Measurements from ENCODE around the gene ARHGAP8. TPM values are rescaled to one million over a fixed set of nuclear protein-coding genes. Genes with fewer than 3 reads are reported as not detected.
A peak's percentile ranks its signal among the peaks of the same experiment; 100 is the strongest.

ARHGAP8 gene
- total and polyA plus RNA-seq, 2 experiments from 2014 or later = 62.8 to 64.9 TPM

DNA sequence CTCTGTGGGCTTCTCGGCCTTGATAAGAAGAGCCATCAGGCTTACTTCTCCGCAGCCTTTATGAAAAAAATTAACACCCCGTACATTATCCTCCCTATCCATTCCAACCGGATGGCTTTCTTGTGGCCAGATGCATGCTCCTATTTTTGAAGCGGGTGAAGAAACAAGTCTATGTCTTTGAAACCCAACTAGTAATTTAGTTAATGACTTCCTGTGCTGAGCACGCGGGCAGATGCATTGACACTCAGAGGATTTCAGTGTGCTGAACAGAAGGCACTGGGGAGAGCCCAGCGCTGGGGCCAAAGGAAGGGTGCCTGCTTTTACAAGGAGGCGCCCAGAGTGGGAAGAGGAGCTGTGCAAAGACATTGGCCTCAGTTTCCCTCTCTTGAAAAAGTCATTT lies 53.3 kb downstream of the ARHGAP8 start:
- Mint-ChIP-seq H3K36me3 (ENCODE audit: low read depth) (peaks cover 19% of the 10 kb centered on the region), H3K4me3 (no peak overlapping the region), H3K27me3 (ENCODE audit: insufficient read depth, low read depth, poor library complexity) (peaks cover 19% of the 10 kb centered on the region), H3K27ac (no peak overlapping the region), H3K4me1 (peaks cover 31% of the 10 kb centered on the region), H3K9me3 (no peaks in the 10 kb centered on the region; the same call in 2 of the 3 replicates)
- Histone ChIP-seq H3K36me3 (ENCODE audit: insufficient read depth) (no peaks in the 10 kb centered on the region), H3K4me2 (no peak overlapping the region), H3K27me3 (ENCODE audit: insufficient read depth) (no peaks in the 10 kb centered on the region), H3K27ac (ENCODE audit: low read depth) (no peak overlapping the region), H4K20me1 (replicated peaks; ENCODE audit: insufficient read depth) (peaks cover 7% of the 10 kb centered on the region), H3K79me2 (replicated peaks; ENCODE audit: insufficient read depth) (no peaks in the 10 kb centered on the region), H2AFZ (no peak overlapping the region), H3F3A (replicated peaks; ENCODE audit: low read depth) (peaks cover 3% of the 10 kb centered on the region), H3K4me3 (no peak overlapping the region), H3K9me2 (ENCODE audit: insufficient read depth) (no peaks in the 10 kb centered on the region), H3K4me1 (ENCODE audit: insufficient read depth) (peaks cover 14% of the 10 kb centered on the region)
- TF ChIP-seq CTCF (conservative IDR thresholded peaks at IDR 0.05; ENCODE audit: low read depth in 2 of 2) (no peak), NANOG (IDR thresholded peaks at IDR 0.05; ENCODE audit: borderline replicate concordance) (no peak), ZNF331 (CRISPR knock-in tag; IDR thresholded peaks at IDR 0.05; ENCODE audit: low read depth) (no peak), CREB1 (CRISPR knock-in tag; IDR thresholded peaks at IDR 0.05; ENCODE audit: low read depth) (no peak)
- TF ChIP-seq, protein P1, sequence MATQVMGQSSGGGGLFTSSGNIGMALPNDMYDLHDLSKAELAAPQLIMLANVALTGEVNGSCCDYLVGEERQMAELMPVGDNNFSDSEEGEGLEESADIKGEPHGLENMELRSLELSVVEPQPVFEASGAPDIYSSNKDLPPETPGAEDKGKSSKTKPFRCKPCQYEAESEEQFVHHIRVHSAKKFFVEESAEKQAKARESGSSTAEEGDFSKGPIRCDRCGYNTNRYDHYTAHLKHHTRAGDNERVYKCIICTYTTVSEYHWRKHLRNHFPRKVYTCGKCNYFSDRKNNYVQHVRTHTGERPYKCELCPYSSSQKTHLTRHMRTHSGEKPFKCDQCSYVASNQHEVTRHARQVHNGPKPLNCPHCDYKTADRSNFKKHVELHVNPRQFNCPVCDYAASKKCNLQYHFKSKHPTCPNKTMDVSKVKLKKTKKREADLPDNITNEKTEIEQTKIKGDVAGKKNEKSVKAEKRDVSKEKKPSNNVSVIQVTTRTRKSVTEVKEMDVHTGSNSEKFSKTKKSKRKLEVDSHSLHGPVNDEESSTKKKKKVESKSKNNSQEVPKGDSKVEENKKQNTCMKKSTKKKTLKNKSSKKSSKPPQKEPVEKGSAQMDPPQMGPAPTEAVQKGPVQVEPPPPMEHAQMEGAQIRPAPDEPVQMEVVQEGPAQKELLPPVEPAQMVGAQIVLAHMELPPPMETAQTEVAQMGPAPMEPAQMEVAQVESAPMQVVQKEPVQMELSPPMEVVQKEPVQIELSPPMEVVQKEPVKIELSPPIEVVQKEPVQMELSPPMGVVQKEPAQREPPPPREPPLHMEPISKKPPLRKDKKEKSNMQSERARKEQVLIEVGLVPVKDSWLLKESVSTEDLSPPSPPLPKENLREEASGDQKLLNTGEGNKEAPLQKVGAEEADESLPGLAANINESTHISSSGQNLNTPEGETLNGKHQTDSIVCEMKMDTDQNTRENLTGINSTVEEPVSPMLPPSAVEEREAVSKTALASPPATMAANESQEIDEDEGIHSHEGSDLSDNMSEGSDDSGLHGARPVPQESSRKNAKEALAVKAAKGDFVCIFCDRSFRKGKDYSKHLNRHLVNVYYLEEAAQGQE (IDR thresholded peaks at IDR 0.05; ENCODE audit: unreplicated experiment) = no peak
- ATAC-seq (no peak), DNase-seq (ENCODE audit: low spot score) (no peak)

GRCh38 chr22:44807232-44807631 lies 54.9 kb downstream of the ARHGAP8 start:
- DNase-seq (ENCODE audit: low spot score) (peak; percentile 72), ATAC-seq (peak; percentile 88)
- peaks cover 17% of the 10 kb centered on the region for H3K27me3 Mint-ChIP-seq (ENCODE audit: insufficient read depth, low read depth, poor library complexity)
- H3K4me2 ChIP-seq = peak overlapping the region; percentile 70
- H3F3A ChIP-seq (replicated peaks; ENCODE audit: low read depth) = no peaks in the 10 kb centered on the region; the same call in none of the 2 replicates
- H3K4me1 ChIP-seq (ENCODE audit: insufficient read depth) = peaks cover 14% of the 10 kb centered on the region
- no peaks in the 10 kb centered on the region for H3K9me2 ChIP-seq (ENCODE audit: insufficient read depth)
- H3K27ac Mint-ChIP-seq = no peak overlapping the region
- H3K36me3 ChIP-seq (ENCODE audit: insufficient read depth) = no peaks in the 10 kb centered on the region; the same call in 1 of the 2 replicates
- peak overlapping the region; percentile 63; the same call in 1 of the 2 replicates for H3K27ac ChIP-seq (ENCODE audit: low read depth)
- H3K4me3 Mint-ChIP-seq = no peak overlapping the region; the same call in 2 of the 3 replicates
- H3K4me1 Mint-ChIP-seq = peaks cover 28% of the 10 kb centered on the region
- no peaks in the 10 kb centered on the region for H3K27me3 ChIP-seq (ENCODE audit: insufficient read depth)
- H4K20me1 ChIP-seq (replicated peaks; ENCODE audit: insufficient read depth) = peaks cover 7% of the 10 kb centered on the region
- no peaks in the 10 kb centered on the region for H3K79me2 ChIP-seq (replicated peaks; ENCODE audit: insufficient read depth)
- peaks cover 5% of the 10 kb centered on the region for H3K9me3 Mint-ChIP-seq
- no peak overlapping the region for H2AFZ ChIP-seq
- H3K4me3 ChIP-seq = no peak overlapping the region; the same call in 1 of the 2 replicates
- peaks cover 33% of the 10 kb centered on the region for H3K36me3 Mint-ChIP-seq (ENCODE audit: low read depth)
- TF ChIP-seq, protein P2, sequence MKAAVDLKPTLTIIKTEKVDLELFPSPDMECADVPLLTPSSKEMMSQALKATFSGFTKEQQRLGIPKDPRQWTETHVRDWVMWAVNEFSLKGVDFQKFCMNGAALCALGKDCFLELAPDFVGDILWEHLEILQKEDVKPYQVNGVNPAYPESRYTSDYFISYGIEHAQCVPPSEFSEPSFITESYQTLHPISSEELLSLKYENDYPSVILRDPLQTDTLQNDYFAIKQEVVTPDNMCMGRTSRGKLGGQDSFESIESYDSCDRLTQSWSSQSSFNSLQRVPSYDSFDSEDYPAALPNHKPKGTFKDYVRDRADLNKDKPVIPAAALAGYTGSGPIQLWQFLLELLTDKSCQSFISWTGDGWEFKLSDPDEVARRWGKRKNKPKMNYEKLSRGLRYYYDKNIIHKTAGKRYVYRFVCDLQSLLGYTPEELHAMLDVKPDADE (IDR thresholded peaks at IDR 0.05) = no peak
- TF ChIP-seq, protein P3, sequence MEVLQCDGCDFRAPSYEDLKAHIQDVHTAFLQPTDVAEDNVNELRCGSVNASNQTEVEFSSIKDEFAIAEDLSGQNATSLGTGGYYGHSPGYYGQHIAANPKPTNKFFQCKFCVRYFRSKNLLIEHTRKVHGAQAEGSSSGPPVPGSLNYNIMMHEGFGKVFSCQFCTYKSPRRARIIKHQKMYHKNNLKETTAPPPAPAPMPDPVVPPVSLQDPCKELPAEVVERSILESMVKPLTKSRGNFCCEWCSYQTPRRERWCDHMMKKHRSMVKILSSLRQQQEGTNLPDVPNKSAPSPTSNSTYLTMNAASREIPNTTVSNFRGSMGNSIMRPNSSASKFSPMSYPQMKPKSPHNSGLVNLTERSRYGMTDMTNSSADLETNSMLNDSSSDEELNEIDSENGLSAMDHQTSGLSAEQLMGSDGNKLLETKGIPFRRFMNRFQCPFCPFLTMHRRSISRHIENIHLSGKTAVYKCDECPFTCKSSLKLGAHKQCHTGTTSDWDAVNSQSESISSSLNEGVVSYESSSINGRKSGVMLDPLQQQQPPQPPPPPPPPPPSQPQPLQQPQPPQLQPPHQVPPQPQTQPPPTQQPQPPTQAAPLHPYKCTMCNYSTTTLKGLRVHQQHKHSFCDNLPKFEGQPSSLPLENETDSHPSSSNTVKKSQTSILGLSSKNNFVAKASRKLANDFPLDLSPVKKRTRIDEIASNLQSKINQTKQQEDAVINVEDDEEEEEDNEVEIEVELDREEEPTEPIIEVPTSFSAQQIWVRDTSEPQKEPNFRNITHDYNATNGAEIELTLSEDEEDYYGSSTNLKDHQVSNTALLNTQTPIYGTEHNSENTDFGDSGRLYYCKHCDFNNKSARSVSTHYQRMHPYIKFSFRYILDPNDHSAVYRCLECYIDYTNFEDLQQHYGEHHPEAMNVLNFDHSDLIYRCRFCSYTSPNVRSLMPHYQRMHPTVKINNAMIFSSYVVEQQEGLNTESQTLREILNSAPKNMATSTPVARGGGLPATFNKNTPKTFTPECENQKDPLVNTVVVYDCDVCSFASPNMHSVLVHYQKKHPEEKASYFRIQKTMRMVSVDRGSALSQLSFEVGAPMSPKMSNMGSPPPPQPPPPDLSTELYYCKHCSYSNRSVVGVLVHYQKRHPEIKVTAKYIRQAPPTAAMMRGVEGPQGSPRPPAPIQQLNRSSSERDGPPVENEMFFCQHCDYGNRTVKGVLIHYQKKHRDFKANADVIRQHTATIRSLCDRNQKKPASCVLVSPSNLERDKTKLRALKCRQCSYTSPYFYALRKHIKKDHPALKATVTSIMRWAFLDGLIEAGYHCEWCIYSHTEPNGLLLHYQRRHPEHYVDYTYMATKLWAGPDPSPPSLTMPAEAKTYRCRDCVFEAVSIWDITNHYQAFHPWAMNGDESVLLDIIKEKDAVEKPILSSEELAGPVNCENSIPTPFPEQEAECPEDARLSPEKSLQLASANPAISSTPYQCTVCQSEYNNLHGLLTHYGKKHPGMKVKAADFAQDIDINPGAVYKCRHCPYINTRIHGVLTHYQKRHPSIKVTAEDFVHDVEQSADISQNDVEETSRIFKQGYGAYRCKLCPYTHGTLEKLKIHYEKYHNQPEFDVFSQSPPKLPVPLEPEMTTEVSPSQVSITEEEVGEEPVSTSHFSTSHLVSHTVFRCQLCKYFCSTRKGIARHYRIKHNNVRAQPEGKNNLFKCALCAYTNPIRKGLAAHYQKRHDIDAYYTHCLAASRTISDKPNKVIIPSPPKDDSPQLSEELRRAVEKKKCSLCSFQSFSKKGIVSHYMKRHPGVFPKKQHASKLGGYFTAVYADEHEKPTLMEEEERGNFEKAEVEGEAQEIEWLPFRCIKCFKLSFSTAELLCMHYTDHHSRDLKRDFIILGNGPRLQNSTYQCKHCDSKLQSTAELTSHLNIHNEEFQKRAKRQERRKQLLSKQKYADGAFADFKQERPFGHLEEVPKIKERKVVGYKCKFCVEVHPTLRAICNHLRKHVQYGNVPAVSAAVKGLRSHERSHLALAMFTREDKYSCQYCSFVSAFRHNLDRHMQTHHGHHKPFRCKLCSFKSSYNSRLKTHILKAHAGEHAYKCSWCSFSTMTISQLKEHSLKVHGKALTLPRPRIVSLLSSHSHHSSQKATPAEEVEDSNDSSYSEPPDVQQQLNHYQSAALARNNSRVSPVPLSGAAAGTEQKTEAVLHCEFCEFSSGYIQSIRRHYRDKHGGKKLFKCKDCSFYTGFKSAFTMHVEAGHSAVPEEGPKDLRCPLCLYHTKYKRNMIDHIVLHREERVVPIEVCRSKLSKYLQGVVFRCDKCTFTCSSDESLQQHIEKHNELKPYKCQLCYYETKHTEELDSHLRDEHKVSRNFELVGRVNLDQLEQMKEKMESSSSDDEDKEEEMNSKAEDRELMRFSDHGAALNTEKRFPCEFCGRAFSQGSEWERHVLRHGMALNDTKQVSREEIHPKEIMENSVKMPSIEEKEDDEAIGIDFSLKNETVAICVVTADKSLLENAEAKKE (CRISPR knock-in tag; IDR thresholded peaks at IDR 0.05) = no peak
- TF ChIP-seq EZH2phosphoT487 (IDR thresholded peaks at IDR 0.05; ENCODE audit: unreplicated experiment) (no peak), EZH2 (IDR thresholded peaks at IDR 0.05; ENCODE audit: low read depth, unreplicated experiment) (no peak)
